Measurements from ENCODE around the gene HOXB4. TPM values are rescaled to one million over a fixed set of nuclear protein-coding genes. Genes with fewer than 3 reads are reported as not detected.

The HOXB4 gene
- total RNA-seq, 1 donor from 2014 or later, result 6.5 TPM

DNA sequence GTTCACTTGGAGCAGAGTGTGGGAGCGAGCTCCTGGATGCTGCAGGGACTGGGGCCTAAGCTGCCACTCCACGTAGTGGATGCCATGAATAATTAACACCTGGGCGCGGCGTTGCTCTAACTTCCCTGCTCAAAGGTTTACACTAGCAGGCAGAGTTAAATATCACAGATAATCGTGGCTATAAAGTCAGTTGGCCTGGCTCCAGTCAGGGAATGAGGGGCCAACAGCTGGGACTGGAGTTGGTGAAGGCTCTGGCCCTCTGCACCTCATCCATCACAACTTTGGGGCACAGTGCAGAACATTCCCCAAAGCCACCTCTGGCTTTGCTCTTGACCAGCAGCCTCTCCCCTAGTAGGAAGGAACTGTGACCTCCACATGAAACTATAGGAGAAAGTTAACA lies 10.9 kb downstream of the HOXB4 start:
- Mint-ChIP-seq H3K9me3 (ENCODE audit: unreplicated experiment) (no peaks in the 10 kb centered on the region), H3K27ac (ENCODE audit: unreplicated experiment) (no peak overlapping the region), H3K36me3 (ENCODE audit: low read depth, unreplicated experiment) (peaks cover 6% of the 10 kb centered on the region), H3K4me1 (ENCODE audit: unreplicated experiment) (peaks cover 53% of the 10 kb centered on the region), H3K4me3 (ENCODE audit: unreplicated experiment) (no peak overlapping the region), H3K27me3 (ENCODE audit: unreplicated experiment) (peaks cover 23% of the 10 kb centered on the region)
- no peak for DNase-seq (ENCODE audit: low spot score)
- TF ChIP-seq CTCF (IDR thresholded peaks at IDR 0.05; ENCODE audit: unreplicated experiment), result no peak

GRCh38 chr17:48566717-48567116 lies 11.4 kb downstream of the HOXB4 start:
- Mint-ChIP-seq H3K27me3 (ENCODE audit: unreplicated experiment) (peaks cover 19% of the 10 kb centered on the region), H3K27ac (ENCODE audit: unreplicated experiment) (no peak overlapping the region)

GRCh38 chr17:48565925-48566710 lies 12.0 kb downstream of the HOXB4 start:
- peaks cover 5% of the 10 kb centered on the region for H3K36me3 Mint-ChIP-seq (ENCODE audit: low read depth, unreplicated experiment)
- no peak for DNase-seq (ENCODE audit: low spot score)
- peaks cover 19% of the 10 kb centered on the region for H3K27me3 Mint-ChIP-seq (ENCODE audit: unreplicated experiment)
- H3K4me3 Mint-ChIP-seq (ENCODE audit: unreplicated experiment), result no peak overlapping the region
- no peak for TF ChIP-seq CTCF (IDR thresholded peaks at IDR 0.05; ENCODE audit: unreplicated experiment)
- peaks cover 52% of the 10 kb centered on the region for H3K4me1 Mint-ChIP-seq (ENCODE audit: unreplicated experiment)
- H3K9me3 Mint-ChIP-seq (ENCODE audit: unreplicated experiment), result no peaks in the 10 kb centered on the region
- no peak overlapping the region for H3K27ac Mint-ChIP-seq (ENCODE audit: unreplicated experiment)

More at GRCh38 chr17:48566717-48567116, 11.4 kb downstream of the HOXB4 start:
- Mint-ChIP-seq H3K4me1 (ENCODE audit: unreplicated experiment) (peaks cover 52% of the 10 kb centered on the region), H3K9me3 (ENCODE audit: unreplicated experiment) (no peaks in the 10 kb centered on the region), H3K36me3 (ENCODE audit: low read depth, unreplicated experiment) (peaks cover 5% of the 10 kb centered on the region), H3K4me3 (ENCODE audit: unreplicated experiment) (no peak overlapping the region)
- no peak for DNase-seq (ENCODE audit: low spot score)
- no peak for TF ChIP-seq CTCF (IDR thresholded peaks at IDR 0.05; ENCODE audit: unreplicated experiment)

DNA sequence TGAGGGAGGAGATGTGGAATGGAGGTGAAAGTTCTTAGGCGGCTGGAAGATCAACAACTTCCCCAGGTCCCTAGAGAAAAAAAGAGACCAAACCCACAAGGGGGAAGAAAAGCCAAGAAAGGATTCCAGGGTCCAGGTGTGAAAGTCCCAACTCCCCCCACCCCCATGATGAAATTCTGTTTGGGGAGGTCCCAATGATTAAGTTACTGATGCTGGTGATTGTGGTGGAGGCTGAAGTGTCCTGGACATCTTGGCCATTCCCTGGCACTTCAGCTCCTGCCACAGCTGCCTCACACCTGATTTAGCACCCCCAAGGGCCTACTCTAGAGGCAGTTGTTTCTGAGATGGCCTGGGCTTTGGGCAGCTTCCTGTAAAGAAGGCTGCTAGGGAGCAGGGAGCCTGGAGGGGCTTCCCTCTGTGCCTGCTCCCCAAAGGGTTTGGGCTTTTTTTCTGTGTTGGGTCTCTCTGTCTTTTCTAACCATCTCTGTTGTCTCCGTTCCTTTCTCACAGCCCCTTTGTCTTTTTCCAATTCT lies 13.1 kb downstream of the HOXB4 start:
- H3K9me3 Mint-ChIP-seq (ENCODE audit: unreplicated experiment), result no peaks in the 10 kb centered on the region
- peaks cover 52% of the 10 kb centered on the region for H3K4me1 Mint-ChIP-seq (ENCODE audit: unreplicated experiment)
- H3K36me3 Mint-ChIP-seq (ENCODE audit: low read depth, unreplicated experiment), result peaks cover 11% of the 10 kb centered on the region
- no peak overlapping the region for H3K4me3 Mint-ChIP-seq (ENCODE audit: unreplicated experiment)
- DNase-seq (ENCODE audit: low spot score), result no peak
- peaks cover 27% of the 10 kb centered on the region for H3K27me3 Mint-ChIP-seq (ENCODE audit: unreplicated experiment)
- H3K27ac Mint-ChIP-seq (ENCODE audit: unreplicated experiment), result peak overlapping the region; percentile 88
- no peak for TF ChIP-seq CTCF (IDR thresholded peaks at IDR 0.05; ENCODE audit: unreplicated experiment)

Measured in endothelial cell (in vitro differentiated cells).